Fibroblast of lung (primary cell): ENCODE data around the gene ADD3.

Source experiments
- EZH2 ChIP-seq: IDR thresholded peaks from 2 replicates; pipeline ENCODE4 v1.5.1; 2012; ENCODE audit warnings: low read length, control low read depth, mild to moderate bottlenecking; ENCODE audit errors: missing control alignments
- TF ChIP-seq, protein P1 (sequence below), 2 donors: IDR thresholded peaks in 1 of 2; conservative IDR thresholded peaks in 1 of 2; 1 replicate in 1 of 2; 2 replicates in 1 of 2; pipeline ENCODE4 v1.5.1; 2011 to 2012; ENCODE audit warnings: low read length in 2 of 2, control low read depth in 1 of 2, inconsistent platforms in 1 of 2, low read depth in 1 of 2, mild to moderate bottlenecking in 1 of 2

DNA sequence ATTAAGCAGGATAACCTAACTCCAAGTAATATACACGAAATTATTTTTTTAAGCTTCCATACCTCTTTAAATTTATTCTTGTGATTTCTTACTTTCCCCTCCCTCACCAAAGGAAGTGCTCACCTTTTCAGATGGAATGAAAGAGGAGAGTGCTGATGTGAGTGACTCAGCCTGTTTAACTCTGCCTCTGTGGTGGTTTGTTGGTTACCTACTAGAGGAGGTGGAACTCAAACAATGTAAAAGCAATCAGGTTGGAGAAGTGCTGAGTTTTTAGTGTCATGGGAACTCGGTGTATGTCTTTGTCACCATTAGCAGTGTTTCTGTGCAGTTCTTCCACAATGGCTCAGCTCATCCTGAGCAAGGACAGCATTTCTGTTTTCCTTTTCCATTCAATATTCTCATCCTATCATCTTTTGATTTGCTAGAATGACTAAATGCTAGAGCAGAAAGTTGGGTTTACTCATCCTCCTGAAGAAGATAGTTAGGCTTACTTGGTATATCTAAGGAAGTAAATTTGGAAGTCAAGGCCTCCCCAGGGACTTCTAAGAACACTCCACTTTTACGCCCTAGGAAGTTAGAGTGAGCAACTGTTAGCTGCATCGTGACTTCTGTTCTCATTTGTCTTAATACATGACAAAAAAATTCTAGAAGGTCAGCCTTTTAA, 6.0 kb downstream of the ADD3 start:
- TF ChIP-seq EZH2: no peak
- TF ChIP-seq, protein P1, sequence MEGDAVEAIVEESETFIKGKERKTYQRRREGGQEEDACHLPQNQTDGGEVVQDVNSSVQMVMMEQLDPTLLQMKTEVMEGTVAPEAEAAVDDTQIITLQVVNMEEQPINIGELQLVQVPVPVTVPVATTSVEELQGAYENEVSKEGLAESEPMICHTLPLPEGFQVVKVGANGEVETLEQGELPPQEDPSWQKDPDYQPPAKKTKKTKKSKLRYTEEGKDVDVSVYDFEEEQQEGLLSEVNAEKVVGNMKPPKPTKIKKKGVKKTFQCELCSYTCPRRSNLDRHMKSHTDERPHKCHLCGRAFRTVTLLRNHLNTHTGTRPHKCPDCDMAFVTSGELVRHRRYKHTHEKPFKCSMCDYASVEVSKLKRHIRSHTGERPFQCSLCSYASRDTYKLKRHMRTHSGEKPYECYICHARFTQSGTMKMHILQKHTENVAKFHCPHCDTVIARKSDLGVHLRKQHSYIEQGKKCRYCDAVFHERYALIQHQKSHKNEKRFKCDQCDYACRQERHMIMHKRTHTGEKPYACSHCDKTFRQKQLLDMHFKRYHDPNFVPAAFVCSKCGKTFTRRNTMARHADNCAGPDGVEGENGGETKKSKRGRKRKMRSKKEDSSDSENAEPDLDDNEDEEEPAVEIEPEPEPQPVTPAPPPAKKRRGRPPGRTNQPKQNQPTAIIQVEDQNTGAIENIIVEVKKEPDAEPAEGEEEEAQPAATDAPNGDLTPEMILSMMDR (conservative IDR thresholded peaks at IDR 0.05 in 1 of 2, IDR thresholded peaks at IDR 0.05 in 1 of 2; ENCODE audit: low read depth in 1 of 2, low read length in 2 of 2): no peak
